GM12865 (cell line): ENCODE results near the gene BORCS5.
"Not testable (repeated sequence)": the region's sequence is repeated elsewhere in the genome, so short reads cannot be mapped to it uniquely, and the experiment has no call there.

ENCODE experiments used
- DNase-seq: peaks from one replicate; pipeline ENCODE4 v3.0.0; 2010; ENCODE audit warnings: low read depth
- H3K4me3 ChIP-seq: 2 replicates; pipeline ENCODE4 v1.5.1; 2011; ENCODE audit warnings: mild to moderate bottlenecking, low read depth, low read length, control low read depth
- TF ChIP-seq, protein P1 (sequence below): IDR thresholded peaks from 2 replicates; pipeline ENCODE4 v1.5.1; 2011; ENCODE audit warnings: low read length, control low read depth, low read depth, inconsistent platforms; ENCODE audit not compliant: insufficient read depth; ENCODE audit errors: missing control alignments

Gene BORCS5

GRCh38 chr12:12501121-12501520 is 144.2 kb downstream of the BORCS5 start:
- no peak for DNase-seq
- TF ChIP-seq, protein P1, sequence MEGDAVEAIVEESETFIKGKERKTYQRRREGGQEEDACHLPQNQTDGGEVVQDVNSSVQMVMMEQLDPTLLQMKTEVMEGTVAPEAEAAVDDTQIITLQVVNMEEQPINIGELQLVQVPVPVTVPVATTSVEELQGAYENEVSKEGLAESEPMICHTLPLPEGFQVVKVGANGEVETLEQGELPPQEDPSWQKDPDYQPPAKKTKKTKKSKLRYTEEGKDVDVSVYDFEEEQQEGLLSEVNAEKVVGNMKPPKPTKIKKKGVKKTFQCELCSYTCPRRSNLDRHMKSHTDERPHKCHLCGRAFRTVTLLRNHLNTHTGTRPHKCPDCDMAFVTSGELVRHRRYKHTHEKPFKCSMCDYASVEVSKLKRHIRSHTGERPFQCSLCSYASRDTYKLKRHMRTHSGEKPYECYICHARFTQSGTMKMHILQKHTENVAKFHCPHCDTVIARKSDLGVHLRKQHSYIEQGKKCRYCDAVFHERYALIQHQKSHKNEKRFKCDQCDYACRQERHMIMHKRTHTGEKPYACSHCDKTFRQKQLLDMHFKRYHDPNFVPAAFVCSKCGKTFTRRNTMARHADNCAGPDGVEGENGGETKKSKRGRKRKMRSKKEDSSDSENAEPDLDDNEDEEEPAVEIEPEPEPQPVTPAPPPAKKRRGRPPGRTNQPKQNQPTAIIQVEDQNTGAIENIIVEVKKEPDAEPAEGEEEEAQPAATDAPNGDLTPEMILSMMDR: no peak
- H3K4me3 ChIP-seq: no peak overlapping the region

DNA sequence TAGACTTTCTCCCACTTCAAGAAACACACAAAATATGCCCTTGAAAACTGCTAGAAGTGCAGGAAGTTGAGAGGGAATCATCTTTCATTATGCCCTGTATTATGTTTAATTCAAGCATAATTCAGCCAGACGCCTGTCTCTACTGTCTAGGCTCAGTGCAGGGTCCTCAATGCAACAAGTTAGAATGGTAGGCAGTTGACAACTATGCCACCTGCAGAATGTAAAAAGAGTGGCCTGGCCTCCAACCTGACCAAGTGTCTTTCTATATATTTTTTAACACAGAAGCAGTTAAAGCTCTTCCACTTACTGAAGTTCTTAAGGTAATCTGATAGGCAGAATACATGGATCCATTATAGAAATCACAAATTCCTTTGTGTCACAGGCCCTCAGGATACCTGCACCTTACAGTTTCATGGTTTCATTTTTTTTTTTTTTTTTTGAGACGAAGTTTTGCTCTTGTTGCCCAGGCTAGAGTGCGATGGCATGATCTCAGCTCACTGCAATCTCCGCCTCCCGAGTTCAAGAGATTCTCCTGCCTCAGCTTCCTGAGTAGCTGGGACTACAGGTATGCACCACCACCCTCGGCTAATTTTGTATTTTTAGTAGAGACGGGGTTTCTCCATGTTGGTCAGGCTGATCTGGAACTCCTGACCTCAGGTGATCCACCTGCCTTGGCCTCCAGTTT is 145.4 kb downstream of the BORCS5 start:
- not testable (repeated sequence) for H3K4me3 ChIP-seq, DNase-seq

- TF ChIP-seq, protein P1: no peak
- DNase-seq: peak; percentile 51
- H3K4me3 ChIP-seq: no peak overlapping the region
These were observed 145.9 kb downstream of the BORCS5 start for GRCh38 chr12:12502815-12503151.

- no peak overlapping the region for H3K4me3 ChIP-seq
- TF ChIP-seq, protein P1: peak; percentile 16
- DNase-seq: peak; percentile 71
These were observed 146.7 kb downstream of the BORCS5 start for GRCh38 chr12:12503384-12504078.

DNA sequence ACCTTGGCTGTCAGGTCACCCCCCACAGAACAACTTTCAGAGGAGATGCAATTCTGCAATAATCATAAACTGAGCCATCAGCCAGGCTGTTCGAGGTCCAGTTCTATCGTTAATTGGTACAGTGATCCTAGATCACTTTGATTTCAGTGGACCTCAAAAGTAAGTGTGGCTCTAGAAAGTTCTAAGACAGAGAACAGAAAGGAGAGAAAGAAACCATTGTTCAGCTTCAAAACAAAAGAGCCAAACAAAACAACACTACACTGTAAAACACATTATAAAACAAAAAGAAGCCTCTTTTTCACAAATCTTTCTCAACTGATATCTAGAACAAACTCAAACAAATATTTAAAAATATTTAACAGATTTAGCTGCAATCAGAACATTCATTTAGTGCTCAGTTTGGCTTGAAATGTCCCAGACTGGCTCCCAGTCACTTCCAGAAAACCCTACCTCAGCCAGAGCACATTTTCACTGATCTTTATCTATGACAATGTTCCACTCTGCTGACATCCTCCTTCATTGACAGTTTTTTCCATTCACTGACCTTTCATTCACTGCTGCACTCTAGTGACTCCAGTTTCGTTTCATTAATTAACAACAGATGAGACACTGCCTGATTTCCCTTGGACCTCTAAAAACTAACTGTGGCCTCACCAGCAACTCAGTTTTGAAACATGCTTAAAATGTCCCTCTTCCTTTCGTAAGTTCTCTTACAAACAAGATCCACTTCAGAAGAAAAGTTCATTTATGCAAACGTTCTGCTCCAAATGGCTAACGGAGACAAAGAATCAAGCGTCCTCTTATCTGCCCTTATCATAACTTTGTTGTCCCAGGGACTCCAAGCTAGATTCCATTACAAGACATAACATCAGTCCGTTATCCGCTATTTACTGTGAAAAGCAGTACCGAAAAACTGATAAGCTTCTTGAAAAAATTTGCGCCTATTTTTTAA is 148.9 kb downstream of the BORCS5 start:
- peak; percentile 86 for DNase-seq
- TF ChIP-seq, protein P1: no peak
- peak overlapping the region; percentile 23 for H3K4me3 ChIP-seq

DNA sequence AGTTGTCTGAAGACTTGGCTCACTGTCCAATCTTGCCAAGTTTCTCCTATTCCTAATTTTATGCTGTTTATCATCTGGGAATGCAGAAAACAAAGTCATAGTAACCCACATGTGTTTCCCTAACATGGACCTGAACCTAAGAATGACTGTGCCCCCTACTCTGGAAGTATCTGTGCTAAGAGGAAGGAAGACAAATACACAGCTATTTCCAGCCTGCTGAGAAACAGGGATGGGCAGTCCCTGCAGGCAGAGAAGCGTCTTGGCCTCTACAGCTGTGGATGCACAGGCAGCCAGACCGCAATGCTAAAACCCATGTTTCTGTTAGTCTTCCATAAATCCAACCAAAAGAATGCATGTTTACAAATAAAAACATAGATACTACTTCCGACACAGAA is 149.6 kb downstream of the BORCS5 start:
- DNase-seq: no peak
- H3K4me3 ChIP-seq: peak overlapping the region; percentile 23
- TF ChIP-seq, protein P1: no peak

GRCh38 chr12:12507121-12507520 is 150.2 kb downstream of the BORCS5 start:
- TF ChIP-seq, protein P1: no peak
- no peak for DNase-seq

More at GRCh38 chr12:12507121-12507520, 150.2 kb downstream of the BORCS5 start:
- no peak overlapping the region for H3K4me3 ChIP-seq
